Neural progenitor cell (in vitro differentiated cells): ENCODE results near the gene ANTXR1. TPM values are rescaled to one million over a fixed set of nuclear protein-coding genes. Genes with fewer than 3 reads are reported as not detected.

Experiments used
- DNase-seq: peaks from one replicate; pipeline ENCODE4 v3.0.0-alpha.2; 2016; ENCODE audit warnings: low spot score
- H2AFZ ChIP-seq: fragments of 200-600 bp; sonication (generic); replicated peaks from 2 replicates; pipeline ENCODE4 v1.6.1; 2016; ENCODE audit warnings: antibody characterized with exemption
- H3F3A ChIP-seq: fragments of 200-600 bp; sonication (generic); 2 replicates; pipeline ENCODE4 v1.6.1; 2016; ENCODE audit warnings: antibody characterized with exemption, low read depth
- H3K27ac ChIP-seq: fragments of 200-600 bp; sonication (generic); 2 replicates; pipeline ENCODE4 v1.5.1; 2016; ENCODE audit warnings: mild to moderate bottlenecking
- H3K27me3 ChIP-seq: fragments of 200-600 bp; sonication (generic); 2 replicates; pipeline ENCODE4 v1.6.1; 2016; ENCODE audit warnings: mild to moderate bottlenecking, moderate library complexity
- H3K36me3 ChIP-seq: fragments of 200-600 bp; sonication (generic); 2 replicates; pipeline ENCODE4 v1.5.1; 2016
- H3K4me1 ChIP-seq: fragments of 200-600 bp; sonication (generic); 2 replicates; pipeline ENCODE4 v1.6.1; 2016; ENCODE audit warnings: mixed run types
- H3K4me2 ChIP-seq: fragments of 200-600 bp; sonication (generic); 2 replicates; pipeline ENCODE4 v1.6.1; 2016
- H3K4me3 ChIP-seq: fragments of 200-600 bp; sonication (generic); 2 replicates; pipeline ENCODE4 v1.5.1; 2016
- H3K79me2 ChIP-seq: fragments of 200-600 bp; sonication (generic); 2 replicates; pipeline ENCODE4 v1.6.1; 2016; ENCODE audit warnings: low read depth
- H3K9ac ChIP-seq: fragments of 200-600 bp; sonication (generic); 2 replicates; pipeline ENCODE4 v1.6.1; 2016
- H3K9me3 ChIP-seq: fragments of 200-600 bp; sonication (generic); 2 replicates; pipeline ENCODE4 v1.5.1; 2016; ENCODE audit warnings: low read depth
- H4K20me1 ChIP-seq: fragments of 200-600 bp; sonication (generic); 2 replicates; pipeline ENCODE4 v1.6.1; 2016; ENCODE audit warnings: low read depth
- H3K27ac Mint-ChIP-seq: 3 replicates; pipeline ENCODE4 v1.8.0; 2021; ENCODE audit warnings: mixed read lengths
- H3K27me3 Mint-ChIP-seq: 2 replicates; pipeline ENCODE4 v1.8.0; 2022; ENCODE audit warnings: low read depth, mild to moderate bottlenecking, inconsistent platforms, moderate library complexity, mixed read lengths; ENCODE audit not compliant: insufficient read depth
- H3K36me3 Mint-ChIP-seq: 3 replicates; pipeline ENCODE4 v1.8.0; 2021; ENCODE audit warnings: mixed read lengths
- H3K4me1 Mint-ChIP-seq: 3 replicates; pipeline ENCODE4 v1.8.0; 2021; ENCODE audit warnings: mixed read lengths
- H3K4me3 Mint-ChIP-seq: 3 replicates; pipeline ENCODE4 v1.8.0; 2021; ENCODE audit warnings: mild to moderate bottlenecking, moderate library complexity, mixed read lengths
- H3K9me3 Mint-ChIP-seq: 3 replicates; pipeline ENCODE4 v1.8.0; 2020; ENCODE audit warnings: mixed read lengths
- EZH2 ChIP-seq: fragments of 200-600 bp; sonication (generic); IDR thresholded peaks from 2 replicates; pipeline ENCODE4 v1.6.1; 2017; ENCODE audit warnings: antibody characterized with exemption, mild to moderate bottlenecking, moderate library complexity
- EZH2phosphoT487 ChIP-seq: fragments of 200-600 bp; sonication (generic); IDR thresholded peaks from 2 replicates; pipeline ENCODE4 v1.6.1; 2017; ENCODE audit warnings: antibody characterized with exemption
- total RNA-seq: library from RNA; depleted of rRNA; stranded (reverse); fragments of >200 nt; gene quantifications from 2 replicates; pipeline ENCODE4 v1.2.3, GENCODE V29; 2015; ENCODE audit warnings: low replicate concordance
- TF ChIP-seq, protein P1 (sequence below): fragments of 200-600 bp; sonication (generic); IDR thresholded peaks from 2 replicates; pipeline ENCODE4 v1.5.1; 2017; ENCODE audit warnings: antibody characterized with exemption, mild to moderate bottlenecking

Gene ANTXR1
- total RNA-seq, 1 donor from 2014 or later, result 6.7 TPM

DNA sequence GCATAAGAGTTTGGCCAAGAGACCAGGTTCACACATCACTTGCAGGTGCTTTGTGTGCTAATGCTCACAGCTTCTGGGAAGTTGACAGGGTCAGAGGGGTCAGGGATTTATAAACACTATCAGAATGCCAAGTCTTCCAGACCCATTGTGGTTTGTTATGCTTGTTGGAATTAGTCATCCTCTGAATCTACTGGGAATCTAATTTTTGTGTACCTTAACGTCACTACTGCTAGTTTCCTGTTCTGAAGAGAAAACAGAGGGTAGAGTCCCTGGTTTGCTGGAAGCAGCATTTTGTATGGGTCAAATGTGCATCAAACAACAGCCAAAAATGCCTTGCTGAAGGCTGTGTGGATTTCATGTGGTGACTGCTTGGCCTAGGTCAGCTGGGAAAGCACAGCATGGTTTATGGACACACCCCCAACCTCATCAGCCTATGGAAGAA is 33.3 kb downstream of the ANTXR1 start:
- no peaks in the 10 kb centered on the region for H4K20me1 ChIP-seq

DNA sequence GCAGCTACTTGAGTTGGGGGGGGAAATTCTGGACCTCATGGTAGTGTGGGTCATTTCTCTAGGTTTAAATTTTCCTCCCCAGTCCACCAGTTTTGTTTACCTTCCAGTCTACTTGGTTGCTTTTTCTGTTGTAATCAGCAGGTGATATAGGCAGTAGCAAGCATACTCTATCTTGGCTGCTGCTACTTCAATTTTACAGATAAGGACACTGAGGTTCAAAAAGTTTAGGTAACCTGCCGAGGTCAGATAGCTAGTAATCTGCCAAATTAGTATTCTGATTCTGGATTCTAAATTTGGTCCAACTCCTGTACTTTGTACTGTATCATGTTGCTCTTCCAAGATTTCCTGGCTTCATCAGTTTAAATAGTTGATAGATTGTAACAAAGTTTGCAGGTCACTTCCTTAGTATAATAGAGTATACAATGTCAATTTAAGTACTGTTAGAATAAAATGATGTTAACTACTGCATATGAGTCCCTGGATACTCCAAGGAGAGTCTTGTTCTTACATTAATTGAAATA is 34.7 kb downstream of the ANTXR1 start:
- H3K9ac ChIP-seq, result no peak overlapping the region
- Mint-ChIP-seq H3K4me3 (no peak overlapping the region), H3K9me3 (no peaks in the 10 kb centered on the region), H3K27me3 (no peaks in the 10 kb centered on the region), H3K4me1 (no peaks in the 10 kb centered on the region), H3K36me3 (peaks cover 22% of the 10 kb centered on the region), H3K27ac (no peak overlapping the region)
- H4K20me1 ChIP-seq, result no peaks in the 10 kb centered on the region
- TF ChIP-seq, protein P1, sequence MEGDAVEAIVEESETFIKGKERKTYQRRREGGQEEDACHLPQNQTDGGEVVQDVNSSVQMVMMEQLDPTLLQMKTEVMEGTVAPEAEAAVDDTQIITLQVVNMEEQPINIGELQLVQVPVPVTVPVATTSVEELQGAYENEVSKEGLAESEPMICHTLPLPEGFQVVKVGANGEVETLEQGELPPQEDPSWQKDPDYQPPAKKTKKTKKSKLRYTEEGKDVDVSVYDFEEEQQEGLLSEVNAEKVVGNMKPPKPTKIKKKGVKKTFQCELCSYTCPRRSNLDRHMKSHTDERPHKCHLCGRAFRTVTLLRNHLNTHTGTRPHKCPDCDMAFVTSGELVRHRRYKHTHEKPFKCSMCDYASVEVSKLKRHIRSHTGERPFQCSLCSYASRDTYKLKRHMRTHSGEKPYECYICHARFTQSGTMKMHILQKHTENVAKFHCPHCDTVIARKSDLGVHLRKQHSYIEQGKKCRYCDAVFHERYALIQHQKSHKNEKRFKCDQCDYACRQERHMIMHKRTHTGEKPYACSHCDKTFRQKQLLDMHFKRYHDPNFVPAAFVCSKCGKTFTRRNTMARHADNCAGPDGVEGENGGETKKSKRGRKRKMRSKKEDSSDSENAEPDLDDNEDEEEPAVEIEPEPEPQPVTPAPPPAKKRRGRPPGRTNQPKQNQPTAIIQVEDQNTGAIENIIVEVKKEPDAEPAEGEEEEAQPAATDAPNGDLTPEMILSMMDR, result no peak
- TF ChIP-seq EZH2, result no peak
- no peak for TF ChIP-seq EZH2phosphoT487
- no peaks in the 10 kb centered on the region for H3K27me3 ChIP-seq
- H3K4me1 ChIP-seq, result no peaks in the 10 kb centered on the region
- no peak for DNase-seq
- no peak overlapping the region for H2AFZ ChIP-seq
- H3F3A ChIP-seq, result no peaks in the 10 kb centered on the region
- no peak overlapping the region for H3K27ac ChIP-seq
- no peak overlapping the region for H3K4me2 ChIP-seq
- no peaks in the 10 kb centered on the region for H3K36me3 ChIP-seq
- H3K4me3 ChIP-seq, result no peak overlapping the region
- H3K9me3 ChIP-seq, result no peaks in the 10 kb centered on the region
- H3K79me2 ChIP-seq, result no peaks in the 10 kb centered on the region

More for the DNA sequence above, 33.3 kb downstream of the ANTXR1 start:
- Histone ChIP-seq H3K79me2 (no peaks in the 10 kb centered on the region), H3K9me3 (no peaks in the 10 kb centered on the region), H3K27me3 (no peaks in the 10 kb centered on the region), H3K4me2 (no peak overlapping the region), H2AFZ (no peak overlapping the region), H3K36me3 (no peaks in the 10 kb centered on the region), H3K27ac (no peak overlapping the region), H3K4me1 (no peaks in the 10 kb centered on the region), H3K9ac (no peak overlapping the region), H3F3A (no peaks in the 10 kb centered on the region), H3K4me3 (no peak overlapping the region)
- Mint-ChIP-seq H3K27me3 (no peaks in the 10 kb centered on the region), H3K27ac (no peak overlapping the region), H3K4me1 (no peaks in the 10 kb centered on the region), H3K36me3 (peaks cover 31% of the 10 kb centered on the region), H3K4me3 (no peak overlapping the region), H3K9me3 (no peaks in the 10 kb centered on the region)
- DNase-seq, result no peak
- no peak for TF ChIP-seq EZH2phosphoT487
- TF ChIP-seq, protein P1, result no peak
- TF ChIP-seq EZH2, result no peak

DNA sequence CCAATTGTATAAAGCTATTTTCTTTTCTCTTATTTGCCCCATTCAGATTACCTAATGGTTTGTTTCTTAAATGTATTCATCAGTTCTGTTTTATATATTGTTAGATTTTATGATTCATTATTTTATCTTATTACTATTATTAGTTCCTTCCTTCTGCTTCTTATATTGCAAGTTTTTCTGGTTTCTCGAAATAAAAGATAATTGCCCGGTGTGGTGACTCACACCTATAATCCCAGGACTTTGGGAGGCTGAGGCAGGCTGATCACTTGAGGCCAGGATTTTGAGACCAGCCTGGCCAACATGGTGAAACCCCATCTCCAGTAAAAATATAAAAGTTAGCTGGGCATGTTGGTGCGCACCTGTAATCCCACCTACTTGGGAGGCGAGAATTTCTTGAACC is 37.8 kb downstream of the ANTXR1 start:
- DNase-seq, result no peak
- no peaks in the 10 kb centered on the region for H3F3A ChIP-seq
- H3K27ac ChIP-seq, result no peak overlapping the region
- H2AFZ ChIP-seq, result no peak overlapping the region
- H3K4me1 ChIP-seq, result no peaks in the 10 kb centered on the region
- H3K4me2 ChIP-seq, result no peak overlapping the region
- no peak overlapping the region for H3K9ac ChIP-seq
- no peaks in the 10 kb centered on the region for H3K4me1 Mint-ChIP-seq
- no peak overlapping the region for H3K4me3 ChIP-seq
- no peaks in the 10 kb centered on the region for H3K9me3 Mint-ChIP-seq
- H3K27me3 ChIP-seq, result no peaks in the 10 kb centered on the region
- H3K36me3 Mint-ChIP-seq, result peaks cover 10% of the 10 kb centered on the region
- H3K27me3 Mint-ChIP-seq, result no peaks in the 10 kb centered on the region
- no peaks in the 10 kb centered on the region for H3K36me3 ChIP-seq
- no peaks in the 10 kb centered on the region for H3K79me2 ChIP-seq
- no peak overlapping the region for H3K4me3 Mint-ChIP-seq
- no peaks in the 10 kb centered on the region for H4K20me1 ChIP-seq
- no peak overlapping the region for H3K27ac Mint-ChIP-seq
- no peak for TF ChIP-seq EZH2phosphoT487
- TF ChIP-seq, protein P1, result no peak
- TF ChIP-seq EZH2, result no peak
- H3K9me3 ChIP-seq, result no peaks in the 10 kb centered on the region
